Bone marrow (tissue), 2 donors: ENCODE measurements around the gene CNFN.

ENCODE experiments used
- DNase-seq, 2 donors: peaks; one replicate each; lab custom pipeline; 2025; lab: John Stamatoyannopoulos, UW

Gene CNFN

DNA sequence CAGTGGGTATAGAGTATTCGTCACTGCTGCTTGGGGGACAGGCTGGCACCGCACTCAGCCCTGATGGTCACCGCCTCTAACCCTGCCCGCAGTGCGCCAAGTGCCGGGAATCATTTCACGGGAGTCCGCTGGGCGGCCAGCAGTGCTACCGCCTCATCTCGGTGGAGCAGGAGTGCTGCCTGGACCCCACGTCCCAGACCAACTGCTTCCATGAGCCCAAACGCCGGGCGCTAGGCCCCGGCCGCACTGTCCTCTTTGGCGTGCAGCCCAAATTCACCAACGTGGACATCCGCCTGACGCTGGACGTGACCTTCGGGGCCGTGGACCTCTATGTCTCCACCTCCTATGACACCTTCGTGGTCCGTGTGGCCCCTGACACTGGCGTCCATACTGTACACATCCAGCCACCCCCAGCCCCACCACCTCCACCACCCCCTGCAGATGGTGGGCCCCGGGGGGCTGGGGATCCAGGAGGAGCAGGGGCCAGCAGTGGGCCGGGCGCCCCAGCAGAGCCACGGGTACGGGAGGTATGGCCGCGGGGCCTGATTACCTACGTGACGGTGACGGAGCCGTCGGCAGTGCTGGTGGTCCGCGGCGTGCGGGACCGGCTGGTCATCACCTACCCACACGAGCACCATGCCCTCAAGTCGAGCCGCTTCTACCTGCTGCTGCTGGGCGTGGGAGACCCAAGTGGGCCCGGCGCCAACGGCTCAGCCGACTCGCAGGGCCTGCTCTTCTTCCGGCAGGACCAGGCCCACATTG, 14.5 kb downstream of the CNFN start:
- no peak for DNase-seq

GRCh38 chr19:42374826-42375376, 15.2 kb downstream of the CNFN start:
- DNase-seq: no peak

DNA sequence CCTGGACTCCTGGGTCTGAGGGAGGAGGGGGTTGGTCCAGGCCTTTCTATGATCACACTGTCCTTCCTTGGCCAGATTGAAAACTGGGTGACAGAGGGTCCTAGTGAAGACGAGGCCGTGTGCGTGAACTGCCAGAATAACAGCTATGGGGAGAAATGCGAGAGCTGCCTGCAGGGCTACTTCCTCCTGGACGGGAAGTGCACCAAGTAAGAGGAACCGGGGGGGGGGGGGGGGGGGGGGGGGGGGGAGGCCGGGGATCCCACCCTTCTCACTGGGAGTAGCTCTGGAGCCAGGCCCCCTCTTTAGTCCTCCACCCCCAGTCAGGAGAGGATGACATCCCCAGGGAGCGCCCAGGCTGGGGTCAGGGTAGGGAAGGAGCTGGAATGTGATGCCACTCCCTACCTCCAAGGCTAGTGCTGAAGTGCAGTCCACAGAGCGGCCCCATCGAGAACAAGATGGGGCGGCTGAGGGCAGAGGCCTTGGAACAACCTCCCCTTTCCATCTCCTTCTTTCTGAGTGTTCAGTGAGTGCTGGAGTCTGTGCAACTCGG, 19.4 kb downstream of the CNFN start:
- DNase-seq: no peak

DNA sequence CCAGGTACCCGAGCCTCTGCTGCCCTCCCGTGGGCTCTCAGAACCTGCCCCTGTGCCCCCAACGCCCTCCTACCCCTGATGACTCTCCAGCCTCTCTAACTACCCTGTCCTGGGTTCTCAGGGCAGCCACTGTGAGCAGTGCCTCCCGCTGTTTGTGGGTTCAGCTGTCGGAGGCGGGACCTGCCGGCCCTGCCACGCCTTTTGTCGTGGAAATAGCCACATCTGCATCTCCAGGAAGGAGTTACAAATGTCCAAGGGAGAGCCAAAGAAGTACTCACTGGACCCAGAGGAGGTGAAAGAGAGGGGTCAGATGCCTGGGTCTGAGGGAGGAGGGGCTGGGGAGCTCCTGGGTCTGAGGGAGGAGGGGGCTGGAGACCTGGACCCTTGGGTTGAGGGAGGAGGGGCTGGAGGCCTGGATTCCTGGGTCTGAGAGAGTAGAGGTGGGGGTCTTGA, 20.0 kb downstream of the CNFN start:
- no peak for DNase-seq

GRCh38 chr19:42369433-42370067, 20.5 kb downstream of the CNFN start:
- no peak for DNase-seq

GRCh38 chr19:42368765-42369164, 21.3 kb downstream of the CNFN start:
- DNase-seq: no peak

DNA sequence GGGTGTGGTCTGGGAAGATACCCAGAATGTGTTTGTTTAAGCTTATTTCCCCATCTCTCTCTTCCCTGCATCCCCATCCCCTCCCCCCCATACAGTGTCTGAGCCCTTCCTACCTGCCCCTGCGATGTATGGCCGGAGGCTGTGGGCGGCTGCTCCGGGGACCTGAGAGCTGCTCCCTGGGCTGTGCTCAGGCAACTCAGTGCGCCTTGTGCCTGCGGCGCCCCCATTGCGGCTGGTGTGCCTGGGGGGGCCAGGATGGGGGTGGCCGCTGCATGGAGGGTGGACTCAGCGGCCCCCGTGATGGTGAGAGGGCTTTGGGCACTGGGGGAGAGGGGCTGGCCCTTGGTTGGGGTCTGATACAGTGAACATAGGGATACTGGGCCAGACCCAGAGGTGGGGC, 21.7 kb downstream of the CNFN start:
- DNase-seq: no peak

GRCh38 chr19:42367929-42368328, 22.2 kb downstream of the CNFN start:
- DNase-seq: no peak

GRCh38 chr19:42366673-42367072, 23.4 kb downstream of the CNFN start:
- no peak for DNase-seq

- no peak for DNase-seq
Measured at GRCh38 chr19:42363614-42364346, 26.3 kb downstream of the CNFN start.

GRCh38 chr19:42362891-42363440, 27.1 kb downstream of the CNFN start:
- DNase-seq: no peak

GRCh38 chr19:42362342-42362741, 27.8 kb downstream of the CNFN start:
- DNase-seq: no peak

GRCh38 chr19:42361545-42361910, 28.6 kb downstream of the CNFN start:
- DNase-seq: no peak

GRCh38 chr19:42360787-42361544, 29.1 kb downstream of the CNFN start:
- DNase-seq: no peak

DNA sequence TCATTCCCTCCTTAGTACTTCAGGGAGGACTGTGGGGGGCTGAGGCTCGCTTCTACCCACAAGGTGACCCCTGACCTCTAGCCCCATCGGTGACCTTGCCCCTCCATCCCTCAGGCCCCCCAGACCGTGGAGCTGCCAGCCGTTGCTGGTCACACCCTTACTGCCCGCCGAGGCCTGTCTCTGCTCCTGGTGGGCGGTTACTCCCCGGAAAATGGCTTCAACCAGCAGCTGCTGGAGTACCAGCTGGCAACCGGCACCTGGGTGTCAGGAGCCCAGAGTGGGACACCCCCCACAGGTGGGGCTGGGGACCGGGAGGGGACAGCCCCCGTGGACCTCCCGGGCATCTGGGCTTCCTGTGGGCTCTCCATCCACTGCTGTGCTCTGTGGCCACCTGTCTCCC, 32.8 kb downstream of the CNFN start:
- DNase-seq: no peak

GRCh38 chr19:42356686-42357085, 33.4 kb downstream of the CNFN start:
- DNase-seq: no peak

DNA sequence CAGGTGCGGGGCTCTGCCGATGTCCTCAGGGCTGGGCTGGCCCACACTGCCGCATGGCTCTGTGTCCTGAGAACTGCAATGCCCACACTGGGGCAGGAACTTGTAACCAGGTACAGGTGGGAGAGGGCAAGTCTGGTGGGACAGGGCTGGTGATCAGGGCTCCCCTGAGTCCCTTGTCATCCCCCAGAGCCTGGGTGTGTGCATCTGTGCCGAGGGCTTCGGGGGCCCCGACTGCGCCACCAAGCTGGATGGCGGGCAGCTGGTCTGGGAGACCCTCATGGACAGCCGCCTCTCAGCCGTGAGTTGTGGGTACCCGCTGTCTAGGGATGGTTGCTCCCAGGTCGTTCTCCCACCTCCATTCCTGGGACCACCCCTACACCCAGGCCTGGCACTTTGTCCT, 34.2 kb downstream of the CNFN start:
- no peak for DNase-seq

DNA sequence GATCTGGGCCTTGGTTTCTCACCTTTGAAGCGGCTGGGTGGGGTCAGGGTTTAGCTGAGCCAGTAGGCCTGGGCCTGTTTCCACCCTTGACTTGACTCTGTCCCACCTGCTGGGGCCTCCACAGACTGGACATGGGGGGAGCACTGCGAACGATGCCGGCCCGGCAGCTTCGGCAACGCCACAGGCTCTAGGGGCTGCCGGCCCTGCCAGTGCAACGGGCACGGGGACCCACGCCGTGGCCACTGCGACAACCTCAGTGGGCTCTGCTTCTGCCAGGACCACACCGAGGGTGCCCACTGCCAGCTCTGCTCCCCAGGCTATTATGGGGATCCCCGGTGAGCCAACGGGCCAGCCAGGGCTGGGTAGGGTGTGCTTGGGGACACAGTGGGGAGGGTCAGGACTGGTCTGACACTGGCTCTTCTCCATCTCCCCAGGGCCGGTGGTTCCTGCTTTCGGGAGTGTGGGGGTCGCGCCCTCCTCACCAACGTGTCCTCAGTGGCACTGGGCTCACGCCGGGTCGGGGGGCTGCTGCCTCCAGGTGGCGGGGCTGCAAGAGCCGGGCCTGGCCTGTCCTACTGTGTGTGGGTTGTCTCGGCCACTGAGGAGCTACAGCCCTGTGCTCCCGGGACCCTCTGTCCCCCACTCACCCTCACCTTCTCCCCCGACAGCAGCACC, 36.6 kb downstream of the CNFN start:
- no peak for DNase-seq

DNA sequence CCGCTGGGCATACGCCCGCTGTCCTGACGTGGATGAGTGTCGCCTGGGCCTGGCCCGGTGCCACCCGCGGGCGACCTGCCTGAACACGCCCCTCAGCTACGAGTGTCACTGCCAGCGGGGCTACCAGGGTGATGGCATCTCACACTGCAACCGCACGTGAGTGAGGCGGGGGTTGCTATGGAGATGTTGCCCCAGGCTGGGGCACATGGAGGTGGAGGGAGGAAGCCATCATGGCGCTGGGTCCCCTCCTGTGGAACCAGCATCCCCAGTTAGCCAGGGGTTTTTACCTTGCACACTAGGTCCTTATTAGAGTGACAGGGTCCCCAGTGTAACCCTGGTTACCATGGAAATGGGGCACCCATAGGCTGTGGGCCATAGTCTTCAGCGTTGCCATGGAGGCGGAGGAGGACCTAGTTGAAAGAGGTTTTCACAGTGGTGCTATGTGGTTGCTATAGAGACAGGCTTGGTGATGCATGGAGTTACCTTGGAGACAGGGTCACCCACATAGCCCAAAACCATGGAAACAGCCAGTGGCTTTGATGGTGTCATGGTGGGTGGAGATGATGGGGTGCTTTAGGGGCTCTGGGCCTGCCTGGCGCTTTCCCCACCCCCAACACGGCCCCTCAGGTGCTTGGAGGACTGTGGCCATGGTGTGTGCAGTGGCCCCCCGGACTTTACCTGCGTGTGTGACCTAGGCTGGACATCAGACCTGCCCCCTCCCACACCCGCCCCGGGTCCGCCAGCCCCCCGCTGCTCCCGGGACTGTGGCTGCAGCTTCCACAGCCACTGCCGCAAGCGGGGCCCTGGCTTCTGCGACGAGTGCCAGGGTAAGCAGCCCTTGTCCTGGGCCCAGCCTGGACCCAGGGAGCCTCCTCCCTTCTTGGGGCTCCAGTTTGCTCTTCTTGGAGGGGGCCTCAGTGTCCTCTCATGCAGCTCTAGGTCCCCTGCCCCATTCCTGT, 37.5 kb downstream of the CNFN start:
- DNase-seq: no peak
